ENCODE data around the gene PLEKHA5.

DNA sequence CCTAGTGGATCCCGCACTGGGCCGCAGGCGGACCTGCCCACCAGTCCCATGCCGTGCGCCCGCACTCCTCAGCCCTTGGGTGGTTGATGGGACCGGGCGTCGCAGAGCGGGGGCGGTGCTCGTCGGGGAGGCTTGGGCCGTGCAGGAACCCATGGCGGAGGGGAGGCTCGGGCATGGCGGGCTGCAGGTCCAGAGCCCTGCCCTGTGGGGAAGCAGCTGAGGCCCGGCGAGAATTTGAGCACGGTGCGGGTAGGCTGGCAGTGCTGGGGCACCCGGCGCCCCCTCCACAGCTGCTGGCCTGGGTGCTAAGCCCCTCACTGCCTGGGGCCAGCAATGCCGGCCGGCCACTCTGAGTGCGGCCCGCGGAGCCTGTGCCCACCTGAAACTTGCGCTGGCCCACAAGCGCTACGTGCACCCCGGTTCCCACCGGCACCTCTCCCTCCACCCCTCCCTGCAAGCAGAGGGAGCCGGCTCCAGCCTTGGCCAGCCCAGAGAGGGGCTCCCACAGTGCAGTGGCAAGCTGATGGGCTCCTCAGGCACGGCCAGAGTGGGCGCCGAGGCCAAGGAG is 100.8 kb downstream of the PLEKHA5 start:
- TF ChIP-seq, protein P1, sequence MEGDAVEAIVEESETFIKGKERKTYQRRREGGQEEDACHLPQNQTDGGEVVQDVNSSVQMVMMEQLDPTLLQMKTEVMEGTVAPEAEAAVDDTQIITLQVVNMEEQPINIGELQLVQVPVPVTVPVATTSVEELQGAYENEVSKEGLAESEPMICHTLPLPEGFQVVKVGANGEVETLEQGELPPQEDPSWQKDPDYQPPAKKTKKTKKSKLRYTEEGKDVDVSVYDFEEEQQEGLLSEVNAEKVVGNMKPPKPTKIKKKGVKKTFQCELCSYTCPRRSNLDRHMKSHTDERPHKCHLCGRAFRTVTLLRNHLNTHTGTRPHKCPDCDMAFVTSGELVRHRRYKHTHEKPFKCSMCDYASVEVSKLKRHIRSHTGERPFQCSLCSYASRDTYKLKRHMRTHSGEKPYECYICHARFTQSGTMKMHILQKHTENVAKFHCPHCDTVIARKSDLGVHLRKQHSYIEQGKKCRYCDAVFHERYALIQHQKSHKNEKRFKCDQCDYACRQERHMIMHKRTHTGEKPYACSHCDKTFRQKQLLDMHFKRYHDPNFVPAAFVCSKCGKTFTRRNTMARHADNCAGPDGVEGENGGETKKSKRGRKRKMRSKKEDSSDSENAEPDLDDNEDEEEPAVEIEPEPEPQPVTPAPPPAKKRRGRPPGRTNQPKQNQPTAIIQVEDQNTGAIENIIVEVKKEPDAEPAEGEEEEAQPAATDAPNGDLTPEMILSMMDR (conservative IDR thresholded peaks at IDR 0.05; ENCODE audit: low read depth in 2 of 2): no peak
- TF ChIP-seq POLR2AphosphoS5 (IDR thresholded peaks at IDR 0.05; ENCODE audit: low read depth) (no peak), EZH2phosphoT487 (IDR thresholded peaks at IDR 0.05; ENCODE audit: unreplicated experiment) (no peak), EZH2 (IDR thresholded peaks at IDR 0.05; ENCODE audit: low read depth, unreplicated experiment) (no peak), JUNB (IDR thresholded peaks at IDR 0.05; ENCODE audit: unreplicated experiment) (no peak)

All from GM23338 (cell line).